Tibial nerve (tissue), 4 donors: Measurements from ENCODE around the gene METTL15. TPM values are rescaled to one million over a fixed set of nuclear protein-coding genes. Genes with fewer than 3 reads are reported as not detected.

ENCODE experiments used
- DNase-seq, 2 donors: peaks; one replicate each; pipeline ENCODE4 v3.0.0-alpha.2; 2019; ENCODE audit warnings: low spot score in 2 of 2
- H3K27ac ChIP-seq, 4 donors: fragments of 200-600 bp; sonication (generic) in 3 of 4; one replicate each; pipeline ENCODE4 v1.5.1; 2017 to 2019; ENCODE audit warnings: mild to moderate bottlenecking in 1 of 4
- H3K27me3 ChIP-seq, 2 donors: fragments of 200-600 bp; sonication (generic) in 1 of 2; one replicate each; pipeline versions ENCODE4 v1.5.1 to v1.6.0; 2017 to 2019
- H3K36me3 ChIP-seq, 3 donors: fragments of 200-600 bp; sonication (generic); one replicate each; pipeline ENCODE4 v1.5.1; 2018 to 2019
- H3K4me1 ChIP-seq, 4 donors: fragments of 200-600 bp; sonication (generic) in 3 of 4; one replicate each; pipeline ENCODE4 v1.5.1; 2017 to 2019
- H3K4me3 ChIP-seq, 4 donors: fragments of 200-600 bp; sonication (generic) in 3 of 4; one replicate each; pipeline ENCODE4 v1.5.1; 2017 to 2019; ENCODE audit warnings: mild to moderate bottlenecking in 1 of 4, moderate library complexity in 1 of 4
- H3K9me3 ChIP-seq, 4 donors: fragments of 200-600 bp; sonication (generic) in 3 of 4; one replicate each; pipeline ENCODE4 v1.5.1; 2017 to 2019
- CTCF ChIP-seq, 5 experiments: fragments of 200-600 bp in 3 of 5; fragments of 450-650 bp in 2 of 5; sonication (generic) in 3 of 5; IDR thresholded peaks; one replicate each; pipeline ENCODE4 v1.5.1; 2016 to 2019; ENCODE audit warnings: antibody characterized with exemption in 5 of 5, mild to moderate bottlenecking in 3 of 5, moderate library complexity in 2 of 5
- EP300 ChIP-seq, 2 donors: sonication (generic); formaldehyde crosslinking; IDR thresholded peaks; one replicate each; pipeline ENCODE4 v1.6.1; 2017; ENCODE audit warnings: antibody characterized with exemption in 2 of 2, mild to moderate bottlenecking in 1 of 2
- POLR2A ChIP-seq, 2 donors: fragments of 450-650 bp; IDR thresholded peaks; one replicate each; pipeline ENCODE4 v1.6.1; 2017; ENCODE audit warnings: antibody characterized with exemption in 2 of 2, mild to moderate bottlenecking in 2 of 2, moderate library complexity in 2 of 2
- WGBS, 2 donors: methylation state at CpG; one replicate each; pipeline ENCODE4 v1.1.5; 2018; 5-methylcytosine and 5-hydroxymethylcytosine counted together
- total RNA-seq, 4 donors: library from RNA; depleted of rRNA; stranded (reverse); fragments of >200 nt; gene quantifications; one replicate each; pipeline ENCODE4 v1.1.0, GENCODE V29; 2016

METTL15 gene
- total RNA-seq, 4 donors from 2014 or later = 8.7 to 14.4 (median 11.7) TPM

GRCh38 chr11:28153586-28153985 lies 45.4 kb downstream of the METTL15 start:
- peaks cover 0 to 18% (median 0%) of the 10 kb centered on the region in 3 donors for H3K36me3 ChIP-seq
- 66 to 75% methylated on average over 2 of the region's 2 CpGs for WGBS, 2 donors
- TF ChIP-seq POLR2A (IDR thresholded peaks at IDR 0.05) (no peak), CTCF (IDR thresholded peaks at IDR 0.05) (no peak), EP300 (IDR thresholded peaks at IDR 0.05) (no peak)
- DNase-seq = no peak
- no peak overlapping the region for H3K27ac ChIP-seq
- no peaks in the 10 kb centered on the region for H3K9me3 ChIP-seq
- H3K4me1 ChIP-seq = no peaks in the 10 kb centered on the region
- no peak overlapping the region for H3K4me3 ChIP-seq
- H3K27me3 ChIP-seq = no peaks in the 10 kb centered on the region

GRCh38 chr11:28168718-28169117 lies 60.5 kb downstream of the METTL15 start:
- H3K9me3 ChIP-seq = peaks cover 0 to 6% (median 0%) of the 10 kb centered on the region in 4 donors
- H3K27me3 ChIP-seq = no peaks in the 10 kb centered on the region
- peaks cover 0 to 24% (median 0%) of the 10 kb centered on the region in 3 donors for H3K36me3 ChIP-seq
- H3K27ac ChIP-seq = no peak overlapping the region
- H3K4me3 ChIP-seq = no peak overlapping the region
- H3K4me1 ChIP-seq = no peaks in the 10 kb centered on the region
- 70 to 71% methylated on average over 2 of the region's 2 CpGs for WGBS, 2 donors
- DNase-seq = no peak
- TF ChIP-seq POLR2A (IDR thresholded peaks at IDR 0.05) = no peak
- TF ChIP-seq CTCF (IDR thresholded peaks at IDR 0.05) = no peak
- no peak for TF ChIP-seq EP300 (IDR thresholded peaks at IDR 0.05)

GRCh38 chr11:28169816-28170215 lies 61.6 kb downstream of the METTL15 start:
- no peak for DNase-seq
- no peak for TF ChIP-seq CTCF (IDR thresholded peaks at IDR 0.05)
- TF ChIP-seq EP300 (IDR thresholded peaks at IDR 0.05) = no peak
- TF ChIP-seq POLR2A (IDR thresholded peaks at IDR 0.05) = no peak
- Histone ChIP-seq H3K9me3 (peaks cover 0 to 6% (median 0%) of the 10 kb centered on the region in 4 donors), H3K4me1 (no peaks in the 10 kb centered on the region), H3K4me3 (no peak overlapping the region), H3K36me3 (peaks cover 0 to 26% (median 0%) of the 10 kb centered on the region in 3 donors), H3K27me3 (no peaks in the 10 kb centered on the region), H3K27ac (no peak overlapping the region)
- 88 to 97% methylated on average over 1 of the region's 1 CpG for WGBS, 2 donors

GRCh38 chr11:28170759-28171158 lies 62.6 kb downstream of the METTL15 start:
- WGBS, 2 donors = 95 to 97% methylated on average over 4 of the region's 4 CpGs

GRCh38 chr11:28176351-28176750 lies 68.2 kb downstream of the METTL15 start:
- no peaks in the 10 kb centered on the region for H3K4me1 ChIP-seq
- H3K4me3 ChIP-seq = no peak overlapping the region
- no peak for DNase-seq
- H3K9me3 ChIP-seq = no peaks in the 10 kb centered on the region
- H3K36me3 ChIP-seq = peaks cover 0 to 14% (median 0%) of the 10 kb centered on the region in 3 donors
- no peaks in the 10 kb centered on the region for H3K27me3 ChIP-seq
- TF ChIP-seq POLR2A (IDR thresholded peaks at IDR 0.05) (no peak), CTCF (IDR thresholded peaks at IDR 0.05) (no peak), EP300 (IDR thresholded peaks at IDR 0.05) (no peak)
- H3K27ac ChIP-seq = no peak overlapping the region
- 46 to 65% methylated on average over 1 of the region's 1 CpG for WGBS, 2 donors

More at GRCh38 chr11:28170759-28171158, 62.6 kb downstream of the METTL15 start:
- no peak for DNase-seq
- H3K27me3 ChIP-seq = no peaks in the 10 kb centered on the region
- H3K9me3 ChIP-seq = peaks cover 0 to 2% (median 0%) of the 10 kb centered on the region in 4 donors
- H3K4me1 ChIP-seq = no peaks in the 10 kb centered on the region
- TF ChIP-seq EP300 (IDR thresholded peaks at IDR 0.05) = no peak
- TF ChIP-seq CTCF (IDR thresholded peaks at IDR 0.05) = no peak
- TF ChIP-seq POLR2A (IDR thresholded peaks at IDR 0.05) = no peak
- H3K4me3 ChIP-seq = no peak overlapping the region
- H3K36me3 ChIP-seq = peaks cover 0 to 21% (median 0%) of the 10 kb centered on the region in 3 donors
- no peak overlapping the region for H3K27ac ChIP-seq
